HG03558 (cell line): Measurements from ENCODE around the gene NCAN.
"Not testable (repeated sequence)": the region's sequence is repeated elsewhere in the genome, so short reads cannot be mapped to it uniquely, and the experiment has no call there.

Experiments used
- ATAC-seq: cut with Tn5 transposase; IDR thresholded peaks from one replicate; pipeline ENCODE4 v1.9.1; 2021; ENCODE audit warnings: moderate number of reproducible peaks; ENCODE audit not compliant: unreplicated experiment; ENCODE audit errors: extremely low read depth

NCAN gene

DNA sequence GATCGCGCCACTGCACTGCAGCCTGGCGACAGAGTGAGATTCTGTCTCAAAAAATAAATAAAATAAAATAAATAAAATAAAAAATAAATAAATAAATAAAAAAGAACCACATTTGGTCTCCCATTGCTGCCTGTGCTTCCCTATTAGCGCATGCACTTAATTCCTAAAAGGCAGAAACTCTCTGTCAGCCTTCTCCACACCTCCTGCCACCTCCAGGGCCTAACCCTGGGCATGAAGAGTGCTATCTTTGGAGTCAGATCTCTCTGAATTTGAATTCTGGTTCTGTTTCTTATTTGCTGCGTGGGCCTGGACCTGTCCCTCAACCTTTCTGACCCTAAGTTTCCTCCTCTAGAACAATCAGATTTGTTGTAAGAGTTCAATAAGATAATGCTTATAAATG lies 11.3 kb downstream of the NCAN start:
- ATAC-seq = no peak

DNA sequence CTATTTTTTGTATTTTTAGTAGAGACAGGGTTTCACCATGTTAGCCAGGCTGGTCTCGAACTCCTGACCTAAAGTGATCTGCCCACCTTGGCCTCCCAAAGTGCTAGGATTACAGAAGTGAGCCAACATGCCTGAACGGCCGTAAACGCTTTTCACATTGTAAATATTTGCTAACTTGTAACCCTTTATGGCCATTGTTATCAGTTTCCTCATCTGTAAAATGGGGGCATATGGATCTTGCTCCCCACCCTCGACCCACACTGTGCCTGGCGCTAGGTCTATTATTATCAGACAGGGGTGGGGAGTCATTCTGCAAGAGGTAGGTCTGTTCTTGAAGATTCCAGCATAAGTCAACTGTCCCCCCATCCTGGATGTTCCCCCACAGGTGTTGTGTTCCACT lies 11.9 kb downstream of the NCAN start:
- no peak for ATAC-seq

DNA sequence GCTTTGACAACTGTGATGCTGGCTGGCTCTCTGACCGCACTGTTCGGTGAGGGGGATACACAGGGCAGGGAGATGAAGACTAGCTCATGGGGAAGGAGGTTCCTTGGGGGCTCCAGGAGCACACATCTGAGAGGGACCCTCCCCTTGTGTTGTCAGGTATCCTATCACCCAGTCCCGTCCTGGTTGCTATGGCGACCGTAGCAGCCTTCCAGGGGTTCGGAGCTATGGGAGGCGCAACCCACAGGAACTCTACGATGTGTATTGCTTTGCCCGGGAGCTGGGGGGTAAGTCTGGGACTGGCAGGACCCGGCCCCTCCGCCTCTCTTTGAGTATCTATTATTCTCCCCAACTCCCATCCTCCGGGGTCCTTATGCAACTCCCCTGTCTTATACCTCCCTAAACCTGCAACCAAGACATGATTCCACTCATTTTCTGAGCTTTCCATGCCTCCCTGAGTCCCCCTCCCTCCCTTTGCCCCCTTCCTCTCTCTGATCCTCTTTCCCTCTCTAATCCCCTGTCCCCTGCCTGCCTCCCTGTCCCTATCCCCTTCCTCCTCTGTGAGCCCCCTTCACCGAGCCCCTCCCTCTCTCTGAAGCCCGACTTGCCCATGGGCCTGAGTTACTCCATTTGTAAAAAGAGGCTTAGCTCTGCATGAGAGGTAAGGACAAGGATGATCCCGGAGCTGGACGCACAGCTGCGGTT lies 12.5 kb downstream of the NCAN start:
- no peak for ATAC-seq

DNA sequence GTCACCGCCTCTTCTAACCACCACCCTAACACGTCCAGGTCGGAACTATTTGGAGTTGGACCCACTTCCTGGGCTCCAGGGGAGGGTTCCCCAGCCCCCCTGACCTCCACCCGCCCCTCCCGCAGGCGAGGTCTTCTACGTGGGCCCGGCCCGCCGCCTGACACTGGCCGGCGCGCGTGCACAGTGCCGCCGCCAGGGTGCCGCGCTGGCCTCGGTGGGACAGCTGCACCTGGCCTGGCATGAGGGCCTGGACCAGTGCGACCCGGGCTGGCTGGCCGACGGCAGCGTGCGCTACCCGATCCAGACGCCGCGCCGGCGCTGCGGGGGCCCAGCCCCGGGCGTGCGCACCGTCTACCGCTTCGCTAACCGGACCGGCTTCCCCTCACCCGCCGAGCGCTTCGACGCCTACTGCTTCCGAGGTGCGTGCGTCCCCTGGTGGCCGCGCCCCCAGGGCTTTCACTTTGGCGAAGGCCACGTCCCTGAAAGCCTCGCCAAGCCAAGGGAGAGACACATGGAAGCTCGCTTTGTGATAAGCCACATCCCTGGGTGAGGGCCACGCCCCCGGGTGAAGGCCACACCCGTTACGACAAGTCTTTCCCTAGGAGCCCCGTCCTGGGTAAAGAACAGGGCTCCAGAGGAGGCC lies 13.2 kb downstream of the NCAN start:
- no peak for ATAC-seq

DNA sequence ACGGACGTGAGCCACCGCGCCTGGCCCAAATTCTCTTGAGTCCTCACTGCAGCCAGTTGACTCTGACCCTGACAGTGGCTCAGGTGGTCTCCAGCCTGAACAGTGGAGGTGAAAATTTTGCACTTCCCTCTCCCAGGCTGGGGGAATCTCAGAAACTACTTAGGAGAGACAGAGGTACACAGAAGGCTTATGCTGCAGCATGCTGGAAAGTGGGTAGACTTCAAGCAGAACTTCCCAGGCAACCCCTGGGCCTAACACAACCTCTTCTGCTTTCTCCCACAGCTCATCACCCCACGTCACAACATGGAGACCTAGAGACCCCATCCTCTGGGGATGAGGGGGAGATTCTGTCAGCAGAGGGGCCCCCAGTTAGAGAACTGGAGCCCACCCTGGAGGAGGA lies 14.4 kb downstream of the NCAN start:
- no peak for ATAC-seq

DNA sequence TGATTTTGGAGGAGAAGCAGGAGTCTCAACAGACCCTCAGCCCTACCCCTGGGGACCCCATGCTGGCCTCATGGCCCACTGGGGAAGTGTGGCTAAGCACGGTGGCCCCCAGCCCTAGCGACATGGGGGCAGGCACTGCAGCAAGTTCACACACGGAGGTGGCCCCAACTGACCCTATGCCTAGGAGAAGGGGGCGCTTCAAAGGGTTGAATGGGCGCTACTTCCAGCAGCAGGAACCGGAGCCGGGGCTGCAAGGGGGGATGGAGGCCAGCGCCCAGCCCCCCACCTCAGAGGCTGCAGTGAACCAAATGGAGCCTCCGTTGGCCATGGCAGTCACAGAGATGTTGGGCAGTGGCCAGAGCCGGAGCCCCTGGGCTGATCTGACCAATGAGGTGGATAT lies 14.9 kb downstream of the NCAN start:
- ATAC-seq = no peak

DNA sequence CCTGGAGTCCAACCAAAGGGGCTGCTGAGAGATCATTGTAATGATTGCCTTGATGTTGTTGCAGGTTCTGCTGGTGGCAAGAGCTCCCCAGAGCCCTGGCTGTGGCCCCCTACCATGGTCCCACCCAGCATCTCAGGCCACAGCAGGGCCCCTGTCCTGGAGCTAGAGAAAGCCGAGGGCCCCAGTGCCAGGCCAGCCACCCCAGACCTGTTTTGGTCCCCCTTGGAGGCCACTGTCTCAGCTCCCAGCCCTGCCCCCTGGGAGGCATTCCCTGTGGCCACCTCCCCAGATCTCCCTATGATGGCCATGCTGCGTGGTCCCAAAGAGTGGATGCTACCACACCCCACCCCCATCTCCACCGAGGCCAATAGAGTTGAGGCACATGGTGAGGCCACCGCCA lies 15.5 kb downstream of the NCAN start:
- ATAC-seq = no peak

DNA sequence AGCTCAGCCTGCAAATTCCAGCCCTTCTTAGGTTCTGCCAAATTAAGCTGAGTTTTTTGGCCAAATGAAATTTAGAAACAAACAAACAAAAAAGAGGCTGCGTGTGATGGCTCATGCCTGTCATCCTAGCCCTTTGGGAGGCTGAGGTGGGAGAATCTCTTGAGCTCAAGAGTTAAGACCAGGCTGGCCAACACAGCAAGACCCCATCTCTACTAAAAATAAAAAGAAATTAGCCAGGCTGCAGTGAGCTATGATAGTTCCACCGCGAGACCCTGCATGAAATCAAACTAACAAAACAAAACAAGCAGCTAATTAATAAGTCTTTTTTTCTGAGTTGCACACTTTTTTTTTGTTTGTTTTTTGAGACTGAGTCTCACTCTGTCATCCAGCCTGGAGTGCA lies 17.9 kb downstream of the NCAN start:
- ATAC-seq = no peak

DNA sequence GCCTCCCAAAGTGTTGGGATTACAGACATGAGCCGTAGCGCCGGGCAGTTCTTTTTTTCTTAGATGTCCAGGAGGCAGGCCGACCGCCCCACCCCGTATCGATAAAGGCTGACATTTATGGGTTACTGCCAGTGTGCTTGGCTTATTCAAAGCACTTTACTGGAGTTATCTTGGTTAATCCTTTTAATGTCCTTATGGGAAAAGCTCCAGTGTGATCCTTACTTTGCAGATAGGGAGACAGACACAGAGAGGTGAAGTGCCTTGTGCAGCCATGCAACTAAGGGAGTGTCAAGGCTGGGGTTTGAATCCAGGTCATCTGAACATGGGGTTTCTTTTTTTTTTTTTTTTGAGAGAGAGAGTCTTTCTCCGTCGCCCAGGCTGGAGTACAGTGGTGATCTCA lies 19.2 kb downstream of the NCAN start:
- ATAC-seq = no peak

DNA sequence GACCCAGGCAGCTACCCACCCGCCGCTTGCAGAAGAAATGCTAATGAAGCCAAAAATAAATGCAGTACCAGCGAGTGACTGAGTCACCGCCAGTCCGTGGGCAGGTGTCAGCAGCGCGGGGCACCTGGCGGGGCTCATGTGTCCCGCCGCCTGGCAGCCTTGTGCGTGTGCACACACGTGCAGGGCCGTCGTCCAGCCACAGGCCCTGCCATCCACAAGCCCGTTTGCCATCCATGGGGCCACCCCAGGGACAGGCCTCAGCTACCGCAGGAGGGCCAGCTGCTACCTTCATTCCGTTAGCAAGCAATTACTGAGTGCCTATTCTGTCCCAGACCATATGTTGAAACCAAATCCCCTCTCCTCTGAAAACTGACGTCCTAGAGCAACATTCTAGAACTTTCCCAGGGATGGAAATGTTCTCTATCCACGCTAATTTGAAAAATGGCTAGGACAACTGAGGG lies 20.5 kb downstream of the NCAN start:
- no peak for ATAC-seq

DNA sequence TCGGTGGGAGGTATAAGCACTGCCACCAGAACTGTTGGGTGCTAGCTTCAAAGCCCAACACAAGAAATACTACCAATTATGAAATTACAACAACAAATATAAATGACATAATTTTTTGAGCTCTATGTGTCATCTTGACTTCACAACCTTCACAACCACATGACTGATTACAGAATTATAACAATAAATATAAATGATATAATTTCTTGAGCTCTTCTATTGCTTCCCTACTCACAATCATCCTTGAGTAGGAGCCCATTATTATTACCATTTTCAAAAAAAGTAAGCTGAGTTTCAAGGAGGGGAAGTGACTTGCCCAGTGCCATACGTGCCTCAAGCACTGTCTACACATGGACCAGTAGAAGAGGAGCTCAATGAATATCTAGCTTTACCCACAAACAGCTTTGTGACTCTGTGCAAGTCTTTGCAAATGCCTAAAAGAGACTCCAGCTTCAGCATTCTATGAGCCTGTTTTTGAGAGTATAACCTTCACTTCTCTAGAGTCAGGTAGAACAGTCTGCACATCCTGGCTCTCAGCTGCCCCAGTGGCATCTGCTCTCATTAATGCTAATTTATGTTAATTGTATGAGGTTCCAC lies 22.6 kb downstream of the NCAN start:
- ATAC-seq = no peak

DNA sequence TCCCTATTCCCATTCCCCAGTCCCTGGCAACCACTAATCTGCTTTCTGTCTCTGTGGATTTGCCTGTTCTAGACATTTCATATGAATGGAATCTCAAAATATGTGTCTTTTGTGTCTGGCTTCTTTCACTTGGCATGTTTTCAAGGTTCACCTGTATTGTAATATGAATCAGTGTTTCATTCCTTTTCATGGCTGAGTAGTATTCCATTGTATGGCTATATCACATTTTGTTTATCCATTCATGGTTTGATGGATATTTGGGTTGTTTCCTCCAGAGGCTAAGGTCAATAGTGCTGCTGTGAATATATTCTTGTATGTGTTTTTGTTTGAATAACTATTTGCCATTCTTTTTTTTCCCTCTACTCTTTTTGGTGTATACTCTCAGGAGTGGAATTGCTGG lies 24.4 kb downstream of the NCAN start:
- no peak for ATAC-seq

DNA sequence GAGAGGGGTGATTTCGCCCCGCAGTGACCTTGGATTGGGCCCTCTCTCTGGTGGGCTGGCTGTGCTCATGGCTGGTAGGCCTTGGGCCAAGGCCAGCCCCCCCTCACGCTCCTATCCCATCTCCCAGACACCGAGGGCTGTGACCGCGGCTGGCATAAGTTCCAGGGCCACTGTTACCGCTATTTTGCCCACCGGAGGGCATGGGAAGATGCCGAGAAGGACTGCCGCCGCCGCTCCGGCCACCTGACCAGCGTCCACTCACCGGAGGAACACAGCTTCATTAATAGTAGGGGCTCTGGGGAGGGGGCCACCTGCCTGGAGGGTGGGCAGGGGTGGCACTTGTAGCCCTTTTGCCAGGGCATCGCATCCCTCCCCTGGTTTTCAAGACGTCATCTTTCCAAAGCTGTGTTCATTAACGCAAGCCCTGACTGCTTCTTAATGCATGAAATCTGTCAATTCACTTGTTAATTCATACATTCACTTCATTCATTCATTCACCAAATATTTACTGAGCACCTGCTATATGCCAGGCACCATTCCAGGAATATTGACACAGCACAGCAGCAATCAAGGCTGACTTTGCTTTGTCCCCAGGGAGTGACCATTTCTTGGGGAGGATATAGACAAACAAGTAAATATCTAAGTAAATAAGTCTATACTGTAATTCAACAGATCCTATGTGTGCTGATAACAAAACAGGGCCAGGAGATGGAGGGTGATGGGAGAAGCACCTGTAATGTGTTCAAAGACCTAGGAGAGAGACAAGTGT lies 26.6 kb downstream of the NCAN start:
- ATAC-seq = no peak

DNA sequence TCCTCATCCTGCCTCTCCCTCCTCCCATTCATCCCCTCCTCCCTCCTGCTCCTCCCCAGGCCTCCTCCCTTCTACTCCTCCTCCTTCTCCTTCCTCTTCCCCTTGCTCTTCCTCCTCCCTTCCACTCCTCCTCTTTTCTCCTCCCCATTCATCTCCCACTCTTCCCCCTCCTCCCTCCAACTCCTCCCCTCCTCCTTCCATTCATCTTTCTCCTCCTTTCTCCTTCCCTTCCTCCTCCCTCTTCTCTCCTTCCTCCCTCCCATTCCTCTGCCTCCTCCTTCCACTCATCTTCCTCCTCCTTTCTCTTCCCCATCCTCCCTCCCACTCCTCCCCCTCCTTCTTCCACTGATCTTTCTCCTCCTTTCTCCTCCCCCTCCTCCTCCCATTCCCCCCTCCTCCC lies 27.9 kb downstream of the NCAN start:
- ATAC-seq = no peak

DNA sequence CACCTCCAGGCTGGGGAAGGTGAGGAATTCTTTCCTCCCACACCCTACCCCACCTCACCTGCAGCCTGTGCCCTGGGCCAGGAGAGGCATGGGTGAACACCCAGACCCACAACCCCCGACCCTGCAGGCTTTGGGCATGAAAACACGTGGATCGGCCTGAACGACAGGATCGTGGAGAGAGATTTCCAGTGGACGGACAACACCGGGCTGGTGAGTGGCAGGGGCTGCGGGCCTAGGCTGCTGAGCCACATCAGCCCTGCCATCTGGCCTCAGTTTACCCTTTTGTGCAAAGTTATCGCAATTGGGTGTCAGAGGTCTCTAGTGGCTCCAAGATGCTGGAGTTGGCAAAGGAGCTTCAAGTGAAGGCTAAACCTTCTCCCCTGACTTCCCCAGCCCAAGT lies 28.7 kb downstream of the NCAN start:
- no peak for ATAC-seq

DNA sequence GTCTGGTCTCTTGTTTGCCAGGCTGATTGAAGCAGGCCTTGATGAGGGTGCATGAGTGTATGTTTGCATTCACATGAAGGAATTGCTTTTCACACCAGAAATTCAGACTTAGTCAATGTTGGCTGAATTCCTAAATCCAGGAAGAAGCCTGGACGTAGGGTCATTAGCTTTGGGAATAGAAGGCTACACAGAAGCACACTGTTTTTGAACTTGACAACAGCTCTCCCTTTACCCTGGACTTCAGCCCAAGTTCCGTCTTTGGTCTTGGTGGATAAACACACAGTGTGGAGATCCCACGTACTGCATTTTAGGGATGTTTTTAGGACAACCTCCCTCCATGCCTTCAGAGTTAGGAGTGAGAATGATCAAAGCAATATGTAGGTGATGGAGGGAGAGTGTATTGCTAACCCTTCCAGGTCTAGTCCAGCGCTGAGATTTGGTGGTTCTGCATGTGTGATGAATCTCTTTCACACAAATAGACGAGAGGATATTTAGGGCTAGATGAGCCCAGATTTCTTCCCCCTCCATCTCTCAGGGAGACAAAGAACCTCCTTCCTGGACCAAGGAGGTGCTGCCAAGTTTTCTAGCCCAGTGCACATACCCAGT lies 38.5 kb downstream of the NCAN start:
- ATAC-seq = no peak

DNA sequence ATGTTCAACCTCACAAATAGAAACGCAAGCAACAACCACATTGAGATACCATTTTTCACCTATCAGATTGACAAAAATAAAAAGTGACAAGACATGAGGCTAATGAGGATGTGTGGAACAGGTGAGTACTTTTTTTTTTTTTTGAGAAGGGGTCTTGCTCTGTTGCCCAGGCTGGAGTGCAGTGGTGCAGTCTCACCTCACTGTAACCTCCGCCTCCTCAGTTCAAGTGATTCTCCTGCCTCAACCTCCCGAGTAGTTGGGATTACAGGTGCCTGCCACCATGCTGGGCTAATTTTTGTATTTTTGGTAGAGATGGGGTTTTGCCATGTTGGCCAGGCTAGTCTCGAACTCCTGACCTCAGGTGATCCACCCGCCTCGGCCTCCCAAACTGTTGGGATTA lies 41.7 kb downstream of the NCAN start:
- ATAC-seq = not testable (repeated sequence)

DNA sequence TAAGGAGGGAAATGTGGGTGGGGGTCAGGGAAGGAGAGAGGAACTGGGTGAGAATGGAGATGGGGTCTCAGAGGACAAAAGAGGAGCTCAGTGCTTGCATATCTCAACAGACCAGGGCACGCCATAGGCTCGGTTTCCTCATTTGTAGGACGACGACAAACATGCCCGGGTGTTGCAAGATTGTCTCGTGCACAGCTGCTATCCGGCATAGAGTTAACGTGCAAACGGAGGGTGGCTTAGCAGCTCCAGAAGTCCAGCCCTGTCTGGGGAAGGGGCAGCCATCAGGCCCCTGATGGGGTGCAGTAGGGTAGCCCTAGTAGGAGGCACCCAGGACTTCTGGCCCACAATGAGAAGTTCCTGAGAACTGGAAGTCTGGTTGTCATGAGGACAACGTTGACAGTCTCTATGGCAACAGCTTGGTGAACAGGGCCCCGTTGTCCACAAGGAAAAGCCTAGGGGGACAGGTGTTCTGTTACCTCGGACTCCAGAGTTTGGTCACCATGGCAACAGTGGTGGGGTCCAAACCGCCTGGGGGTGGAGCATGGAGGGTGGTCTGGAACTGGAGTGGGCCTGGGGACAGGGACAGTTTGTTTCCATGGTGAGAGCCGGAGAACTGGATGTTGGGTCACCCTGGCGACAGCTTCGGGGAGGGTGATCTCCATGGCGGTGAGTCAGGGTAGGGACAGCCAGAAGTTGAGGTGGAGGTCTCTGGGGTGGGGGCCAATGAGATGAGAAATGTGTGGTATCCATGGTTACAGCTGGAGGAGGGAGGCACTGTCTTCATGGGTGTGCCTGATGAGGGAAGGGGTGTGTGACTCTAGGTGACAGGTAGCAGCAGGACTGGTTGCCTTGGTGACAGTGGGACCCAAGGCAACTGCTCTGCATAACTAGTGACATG lies 44.6 kb downstream of the NCAN start:
- no peak for ATAC-seq

DNA sequence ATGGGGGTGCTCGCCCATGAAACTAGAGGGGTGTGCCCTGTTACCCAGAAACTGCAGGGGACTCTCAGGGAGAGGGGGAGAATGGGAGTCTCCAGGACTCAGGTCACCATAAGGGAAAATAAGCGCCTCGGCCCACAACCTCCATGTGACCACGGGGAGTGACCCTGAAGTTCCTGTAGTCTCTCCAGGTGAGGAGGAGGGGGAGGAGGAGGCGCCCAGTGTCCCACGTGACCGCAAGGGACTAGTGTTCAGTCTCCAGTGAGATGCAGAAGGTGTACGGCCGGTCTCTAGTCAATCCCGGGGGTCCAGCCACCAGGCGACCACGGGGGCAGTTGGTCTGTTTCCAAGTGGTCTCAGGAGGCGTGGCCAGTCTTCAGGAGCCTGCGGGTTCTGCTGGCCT lies 45.4 kb downstream of the NCAN start:
- no peak for ATAC-seq
